Liver (tissue), 9 donors: Measurements from ENCODE around the gene PALB2. TPM values are rescaled to one million over a fixed set of nuclear protein-coding genes. Genes with fewer than 3 reads are reported as not detected.

Experiments
- DNase-seq: peaks from one replicate; pipeline ENCODE4 v3.0.0-alpha.2; 2017; ENCODE audit warnings: low spot score
- H3K27ac ChIP-seq, 2 donors: one replicate each; pipeline ENCODE4 v1.7.0; 2013; ENCODE audit warnings: inconsistent platforms in 2 of 2, low read length in 2 of 2, control low read depth in 1 of 2, low read depth in 1 of 2, mild to moderate bottlenecking in 1 of 2
- H3K27me3 ChIP-seq, 4 donors: one replicate each; pipeline versions ENCODE4 v1.6.1 to v1.7.0; 2013; ENCODE audit warnings: low read length in 3 of 4, inconsistent platforms in 1 of 4, mild to moderate bottlenecking in 1 of 4, moderate library complexity in 1 of 4; ENCODE audit not compliant: control insufficient read depth in 4 of 4, insufficient read depth in 4 of 4
- H3K36me3 ChIP-seq, 4 donors: one replicate each; pipeline versions ENCODE4 v1.6.1 to v1.7.0; 2013; ENCODE audit warnings: low read length in 3 of 4, mild to moderate bottlenecking in 3 of 4, low read depth in 1 of 4, moderate library complexity in 1 of 4; ENCODE audit not compliant: control insufficient read depth in 4 of 4, insufficient read depth in 3 of 4
- H3K4me1 ChIP-seq, 4 donors: one replicate each; pipeline versions ENCODE4 v1.6.1 to v1.7.0; 2013; ENCODE audit warnings: low read length in 3 of 4, mild to moderate bottlenecking in 3 of 4, moderate library complexity in 1 of 4; ENCODE audit not compliant: control insufficient read depth in 4 of 4, insufficient read depth in 4 of 4
- H3K4me3 ChIP-seq, 3 donors: one replicate each; pipeline versions ENCODE4 v1.6.1 to v1.7.0; 2013; ENCODE audit warnings: low read length in 3 of 3, control low read depth in 1 of 3, low read depth in 1 of 3, mild to moderate bottlenecking in 1 of 3
- H3K9ac ChIP-seq, 2 donors: one replicate each; pipeline ENCODE4 v1.7.0; 2013; ENCODE audit warnings: low read length in 2 of 2, mild to moderate bottlenecking in 2 of 2, moderate library complexity in 2 of 2, control low read depth in 1 of 2, low read depth in 1 of 2
- H3K9me3 ChIP-seq, 4 donors: one replicate each; pipeline versions ENCODE4 v1.6.1 to v1.7.0; 2013; ENCODE audit warnings: low read length in 3 of 4; ENCODE audit not compliant: control insufficient read depth in 4 of 4
- EGR1 ChIP-seq, 2 donors: IDR thresholded peaks; 2 replicates each; pipeline ENCODE4 v1.6.1; 2016 to 2018; ENCODE audit warnings: antibody characterized with exemption in 2 of 2, low read depth in 2 of 2
- FOXA1 ChIP-seq: IDR thresholded peaks from 2 replicates; pipeline ENCODE4 v1.6.1; 2016; ENCODE audit warnings: antibody characterized with exemption
- GABPA ChIP-seq, 2 donors: IDR thresholded peaks in 1 of 2; conservative IDR thresholded peaks in 1 of 2; 2 replicates each; pipeline ENCODE4 v1.6.1; 2016; ENCODE audit warnings: antibody characterized with exemption in 2 of 2, mild to moderate bottlenecking in 1 of 2, moderate library complexity in 1 of 2
- RAD21 ChIP-seq, 2 donors: IDR thresholded peaks; 2 replicates each; pipeline ENCODE4 v1.6.1; 2016; ENCODE audit warnings: antibody characterized with exemption in 2 of 2, mild to moderate bottlenecking in 2 of 2
- RXRA ChIP-seq, 2 donors: IDR thresholded peaks; 2 replicates each; pipeline ENCODE4 v1.6.1; 2017 to 2018; ENCODE audit warnings: antibody characterized with exemption in 2 of 2, mild to moderate bottlenecking in 1 of 2
- WGBS: extraction: QIAGEN DNeasy Blood & Tissue Kit; methylation state at CpG from one replicate; pipeline ENCODE4 v1.1.7; 2013; 5-methylcytosine and 5-hydroxymethylcytosine counted together
- polyA plus RNA-seq, 2 donors: library from polyadenylated mRNA; stranded (reverse) in 1 of 2; unstranded in 1 of 2; fragments of 200-250 nt in 1 of 2; fragments of >200 nt in 1 of 2; fragmentation: Nextera tagmentation in 1 of 2; extraction: Ambion mirVana in 1 of 2; gene quantifications; one replicate each; pipeline versions ENCODE4 v1.2.1 to v1.2.3, GENCODE V29; 2013 to 2015
- total RNA-seq, 2 donors: library from RNA; depleted of rRNA; stranded (reverse); fragments of >200 nt; gene quantifications; one replicate each; pipeline ENCODE4 v1.2.3, GENCODE V29; 2014
- TF ChIP-seq, protein P1 (sequence below): fragments of 150-350 bp; IDR thresholded peaks from 2 replicates; pipeline ENCODE4 v1.5.1; 2017; ENCODE audit warnings: improper control_type of control experiment, low read depth, low read length; ENCODE audit not compliant: missing input control
- TF ChIP-seq, protein P2 (sequence below): IDR thresholded peaks from 2 replicates; pipeline ENCODE4 v1.6.1; 2016; ENCODE audit warnings: antibody characterized with exemption, mild to moderate bottlenecking
- TF ChIP-seq, protein P3 (sequence below): IDR thresholded peaks from 2 replicates; pipeline ENCODE4 v1.6.1; 2016; ENCODE audit warnings: antibody characterized with exemption
- TF ChIP-seq, protein P4 (sequence below): IDR thresholded peaks from 2 replicates; pipeline ENCODE4 v1.6.1; 2016; ENCODE audit warnings: antibody characterized with exemption
- TF ChIP-seq, protein P5 (sequence below): IDR thresholded peaks from 2 replicates; pipeline ENCODE4 v1.6.1; 2016; ENCODE audit warnings: antibody characterized with exemption
- donor health status: healthy.
- donor health status: healthy.
- donor health status: healthy.
- donor health status: healthy.
- donor health status: healthy.

PALB2 gene
- total and polyA plus RNA-seq, 4 donors: 4.1 to 7.6 (median 4.7) TPM

DNA sequence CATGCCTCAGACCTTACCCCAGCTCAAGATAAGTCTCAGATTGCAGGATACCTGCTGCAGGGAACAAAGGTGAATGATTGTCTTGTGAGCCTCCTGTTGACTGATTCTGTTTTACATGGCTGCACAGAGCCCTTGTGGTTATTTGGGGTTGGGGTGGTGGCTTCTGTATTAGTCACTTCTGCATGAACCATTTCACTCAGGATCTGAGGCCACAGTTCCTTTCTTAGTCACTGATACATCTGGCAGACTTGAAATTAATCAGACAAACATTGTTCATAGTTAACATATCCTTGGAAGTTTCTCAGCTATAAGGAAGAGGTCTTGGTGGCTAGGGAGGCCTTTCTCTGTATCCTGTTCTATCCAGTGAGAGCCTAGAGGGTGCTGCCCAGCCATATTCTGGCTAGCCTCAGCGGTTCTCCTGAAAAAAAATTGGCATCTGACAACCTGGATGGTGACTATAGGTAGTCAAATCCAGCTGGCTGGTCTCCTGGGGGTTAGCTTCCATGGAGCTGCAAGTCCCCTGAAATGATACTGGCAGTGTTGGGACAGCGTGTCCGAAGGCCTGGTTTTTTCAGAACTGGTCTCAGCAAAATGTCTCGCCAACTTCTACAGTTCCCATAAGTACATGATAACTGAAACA is 29.1 kb upstream of the PALB2 start:
- Histone ChIP-seq H3K36me3 (peaks cover 11 to 60% (median 37%) of the 10 kb centered on the region in 4 donors), H3K4me1 (no peaks in the 10 kb centered on the region), H3K4me3 (no peak overlapping the region), H3K27ac (no peak overlapping the region), H3K9me3 (no peaks in the 10 kb centered on the region), H3K27me3 (no peaks in the 10 kb centered on the region), H3K9ac (no peak overlapping the region)
- WGBS: 98% methylated on average over 4 of the region's 4 CpGs
- DNase-seq: no peak
- TF ChIP-seq EGR1 (IDR thresholded peaks at IDR 0.05; ENCODE audit: low read depth in 2 of 2): no peak
- TF ChIP-seq, protein P1, sequence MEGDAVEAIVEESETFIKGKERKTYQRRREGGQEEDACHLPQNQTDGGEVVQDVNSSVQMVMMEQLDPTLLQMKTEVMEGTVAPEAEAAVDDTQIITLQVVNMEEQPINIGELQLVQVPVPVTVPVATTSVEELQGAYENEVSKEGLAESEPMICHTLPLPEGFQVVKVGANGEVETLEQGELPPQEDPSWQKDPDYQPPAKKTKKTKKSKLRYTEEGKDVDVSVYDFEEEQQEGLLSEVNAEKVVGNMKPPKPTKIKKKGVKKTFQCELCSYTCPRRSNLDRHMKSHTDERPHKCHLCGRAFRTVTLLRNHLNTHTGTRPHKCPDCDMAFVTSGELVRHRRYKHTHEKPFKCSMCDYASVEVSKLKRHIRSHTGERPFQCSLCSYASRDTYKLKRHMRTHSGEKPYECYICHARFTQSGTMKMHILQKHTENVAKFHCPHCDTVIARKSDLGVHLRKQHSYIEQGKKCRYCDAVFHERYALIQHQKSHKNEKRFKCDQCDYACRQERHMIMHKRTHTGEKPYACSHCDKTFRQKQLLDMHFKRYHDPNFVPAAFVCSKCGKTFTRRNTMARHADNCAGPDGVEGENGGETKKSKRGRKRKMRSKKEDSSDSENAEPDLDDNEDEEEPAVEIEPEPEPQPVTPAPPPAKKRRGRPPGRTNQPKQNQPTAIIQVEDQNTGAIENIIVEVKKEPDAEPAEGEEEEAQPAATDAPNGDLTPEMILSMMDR: no peak
- TF ChIP-seq RXRA (IDR thresholded peaks at IDR 0.05): no peak
- TF ChIP-seq, protein P2, sequence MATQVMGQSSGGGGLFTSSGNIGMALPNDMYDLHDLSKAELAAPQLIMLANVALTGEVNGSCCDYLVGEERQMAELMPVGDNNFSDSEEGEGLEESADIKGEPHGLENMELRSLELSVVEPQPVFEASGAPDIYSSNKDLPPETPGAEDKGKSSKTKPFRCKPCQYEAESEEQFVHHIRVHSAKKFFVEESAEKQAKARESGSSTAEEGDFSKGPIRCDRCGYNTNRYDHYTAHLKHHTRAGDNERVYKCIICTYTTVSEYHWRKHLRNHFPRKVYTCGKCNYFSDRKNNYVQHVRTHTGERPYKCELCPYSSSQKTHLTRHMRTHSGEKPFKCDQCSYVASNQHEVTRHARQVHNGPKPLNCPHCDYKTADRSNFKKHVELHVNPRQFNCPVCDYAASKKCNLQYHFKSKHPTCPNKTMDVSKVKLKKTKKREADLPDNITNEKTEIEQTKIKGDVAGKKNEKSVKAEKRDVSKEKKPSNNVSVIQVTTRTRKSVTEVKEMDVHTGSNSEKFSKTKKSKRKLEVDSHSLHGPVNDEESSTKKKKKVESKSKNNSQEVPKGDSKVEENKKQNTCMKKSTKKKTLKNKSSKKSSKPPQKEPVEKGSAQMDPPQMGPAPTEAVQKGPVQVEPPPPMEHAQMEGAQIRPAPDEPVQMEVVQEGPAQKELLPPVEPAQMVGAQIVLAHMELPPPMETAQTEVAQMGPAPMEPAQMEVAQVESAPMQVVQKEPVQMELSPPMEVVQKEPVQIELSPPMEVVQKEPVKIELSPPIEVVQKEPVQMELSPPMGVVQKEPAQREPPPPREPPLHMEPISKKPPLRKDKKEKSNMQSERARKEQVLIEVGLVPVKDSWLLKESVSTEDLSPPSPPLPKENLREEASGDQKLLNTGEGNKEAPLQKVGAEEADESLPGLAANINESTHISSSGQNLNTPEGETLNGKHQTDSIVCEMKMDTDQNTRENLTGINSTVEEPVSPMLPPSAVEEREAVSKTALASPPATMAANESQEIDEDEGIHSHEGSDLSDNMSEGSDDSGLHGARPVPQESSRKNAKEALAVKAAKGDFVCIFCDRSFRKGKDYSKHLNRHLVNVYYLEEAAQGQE: no peak
- TF ChIP-seq, protein P3, sequence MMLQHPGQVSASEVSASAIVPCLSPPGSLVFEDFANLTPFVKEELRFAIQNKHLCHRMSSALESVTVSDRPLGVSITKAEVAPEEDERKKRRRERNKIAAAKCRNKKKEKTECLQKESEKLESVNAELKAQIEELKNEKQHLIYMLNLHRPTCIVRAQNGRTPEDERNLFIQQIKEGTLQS: no peak
- no peak for TF ChIP-seq RAD21 (IDR thresholded peaks at IDR 0.05)
- TF ChIP-seq, protein P4, sequence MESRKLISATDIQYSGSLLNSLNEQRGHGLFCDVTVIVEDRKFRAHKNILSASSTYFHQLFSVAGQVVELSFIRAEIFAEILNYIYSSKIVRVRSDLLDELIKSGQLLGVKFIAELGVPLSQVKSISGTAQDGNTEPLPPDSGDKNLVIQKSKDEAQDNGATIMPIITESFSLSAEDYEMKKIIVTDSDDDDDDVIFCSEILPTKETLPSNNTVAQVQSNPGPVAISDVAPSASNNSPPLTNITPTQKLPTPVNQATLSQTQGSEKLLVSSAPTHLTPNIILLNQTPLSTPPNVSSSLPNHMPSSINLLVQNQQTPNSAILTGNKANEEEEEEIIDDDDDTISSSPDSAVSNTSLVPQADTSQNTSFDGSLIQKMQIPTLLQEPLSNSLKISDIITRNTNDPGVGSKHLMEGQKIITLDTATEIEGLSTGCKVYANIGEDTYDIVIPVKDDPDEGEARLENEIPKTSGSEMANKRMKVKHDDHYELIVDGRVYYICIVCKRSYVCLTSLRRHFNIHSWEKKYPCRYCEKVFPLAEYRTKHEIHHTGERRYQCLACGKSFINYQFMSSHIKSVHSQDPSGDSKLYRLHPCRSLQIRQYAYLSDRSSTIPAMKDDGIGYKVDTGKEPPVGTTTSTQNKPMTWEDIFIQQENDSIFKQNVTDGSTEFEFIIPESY: no peak

DNA sequence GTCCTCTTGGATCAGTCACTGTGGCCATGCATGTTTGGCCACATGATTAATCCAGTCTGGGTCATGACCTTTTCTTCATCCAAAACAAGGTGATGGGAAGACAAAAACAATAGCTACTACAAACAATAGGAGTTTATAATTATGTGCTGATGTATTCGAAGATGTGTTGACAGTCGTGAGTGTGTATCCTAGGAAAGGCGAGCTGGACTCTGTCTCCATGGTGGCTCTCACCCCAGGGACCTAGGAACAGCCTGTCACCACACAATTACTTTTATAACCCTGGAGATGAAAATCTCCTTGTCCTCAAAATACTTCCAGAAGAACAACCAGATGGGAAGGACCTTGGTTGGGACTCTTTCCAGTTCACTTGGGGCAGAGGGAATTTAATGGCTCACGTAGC is 27.8 kb upstream of the PALB2 start:
- Histone ChIP-seq H3K36me3 (peaks cover 15 to 70% (median 51%) of the 10 kb centered on the region in 4 donors), H3K27ac (no peak overlapping the region), H3K4me1 (no peaks in the 10 kb centered on the region), H3K27me3 (no peaks in the 10 kb centered on the region), H3K9me3 (no peaks in the 10 kb centered on the region), H3K9ac (no peak overlapping the region), H3K4me3 (no peak overlapping the region)
- no peak for DNase-seq
- 97% methylated on average over 4 of the region's 4 CpGs for WGBS
- TF ChIP-seq FOXA1: no peak
- TF ChIP-seq GABPA (IDR thresholded peaks at IDR 0.05 in 1 of 2, conservative IDR thresholded peaks at IDR 0.05 in 1 of 2): no peak
- TF ChIP-seq EGR1 (IDR thresholded peaks at IDR 0.05; ENCODE audit: low read depth in 2 of 2): no peak
- TF ChIP-seq, protein P3: no peak
- TF ChIP-seq, protein P5, sequence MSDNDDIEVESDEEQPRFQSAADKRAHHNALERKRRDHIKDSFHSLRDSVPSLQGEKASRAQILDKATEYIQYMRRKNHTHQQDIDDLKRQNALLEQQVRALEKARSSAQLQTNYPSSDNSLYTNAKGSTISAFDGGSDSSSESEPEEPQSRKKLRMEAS: no peak
